Erythroblast (primary cell): ENCODE measurements around the gene UBXN7.

ENCODE experiments used
- GATA1 ChIP-seq: IDR thresholded peaks from 2 replicates; pipeline ENCODE4 v1.6.1; 2011; ENCODE audit warnings: low read depth, mild to moderate bottlenecking, control low read depth, low read length, moderate library complexity
- POLR2A ChIP-seq: IDR thresholded peaks from 2 replicates; pipeline ENCODE4 v1.6.1; 2011; ENCODE audit warnings: mild to moderate bottlenecking, low read length

GRCh38 chr3:196327405-196327804, 104.8 kb downstream of the UBXN7 start:
- TF ChIP-seq POLR2A (no peak), GATA1 (no peak)
